ENCODE data around the gene CELA2B.
A peak's percentile ranks its signal among the peaks of the same experiment; 100 is the strongest.

CELA2B gene

DNA sequence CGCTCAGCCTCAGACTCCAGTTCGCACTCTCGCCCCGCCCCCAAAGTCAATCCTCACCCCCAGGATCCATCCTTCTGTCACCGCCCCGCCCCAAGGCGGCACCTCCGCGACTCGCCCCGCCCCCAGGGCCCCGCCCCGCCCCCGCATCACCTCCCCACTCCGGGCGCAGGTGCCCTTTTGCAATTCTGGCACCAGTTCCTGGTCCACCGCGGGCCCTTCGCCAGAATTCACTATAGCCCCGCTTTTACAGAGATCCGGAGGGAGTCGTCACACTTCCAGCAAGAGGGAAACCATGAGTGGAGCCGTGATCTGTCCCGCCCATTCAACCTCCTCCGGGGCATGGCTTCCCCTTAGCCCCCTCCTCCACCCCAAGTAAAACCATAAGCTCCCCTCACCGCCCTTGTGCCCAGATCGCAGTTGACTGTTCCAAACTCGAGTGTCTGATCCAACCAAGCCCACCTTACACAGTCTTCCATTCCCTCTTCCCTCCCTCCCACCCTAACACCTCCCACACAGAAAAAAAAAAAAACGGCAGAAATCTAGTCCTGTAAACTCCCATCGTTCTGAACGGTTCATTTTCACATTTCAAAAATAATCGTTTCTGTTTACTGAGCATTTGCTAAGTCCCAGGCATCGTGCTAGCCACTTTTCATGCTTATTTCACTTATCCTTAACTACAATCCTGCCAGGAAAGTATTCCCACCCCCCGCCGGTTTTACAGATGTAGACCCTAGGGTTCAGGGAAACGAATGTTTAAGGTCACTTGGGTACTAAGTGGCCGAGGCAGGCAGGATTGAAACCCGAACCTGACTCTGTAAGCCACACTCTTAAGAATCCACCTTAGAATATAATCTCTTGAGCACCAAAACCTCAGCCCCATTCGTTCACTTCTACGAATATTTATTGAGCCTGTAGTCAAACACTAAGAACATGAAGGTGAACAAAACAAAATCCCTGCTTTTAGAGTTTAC lies 49.4 kb downstream of the CELA2B start:
- H3K27ac ChIP-seq: peak overlapping the region; percentile 90
- TF ChIP-seq, protein P1, sequence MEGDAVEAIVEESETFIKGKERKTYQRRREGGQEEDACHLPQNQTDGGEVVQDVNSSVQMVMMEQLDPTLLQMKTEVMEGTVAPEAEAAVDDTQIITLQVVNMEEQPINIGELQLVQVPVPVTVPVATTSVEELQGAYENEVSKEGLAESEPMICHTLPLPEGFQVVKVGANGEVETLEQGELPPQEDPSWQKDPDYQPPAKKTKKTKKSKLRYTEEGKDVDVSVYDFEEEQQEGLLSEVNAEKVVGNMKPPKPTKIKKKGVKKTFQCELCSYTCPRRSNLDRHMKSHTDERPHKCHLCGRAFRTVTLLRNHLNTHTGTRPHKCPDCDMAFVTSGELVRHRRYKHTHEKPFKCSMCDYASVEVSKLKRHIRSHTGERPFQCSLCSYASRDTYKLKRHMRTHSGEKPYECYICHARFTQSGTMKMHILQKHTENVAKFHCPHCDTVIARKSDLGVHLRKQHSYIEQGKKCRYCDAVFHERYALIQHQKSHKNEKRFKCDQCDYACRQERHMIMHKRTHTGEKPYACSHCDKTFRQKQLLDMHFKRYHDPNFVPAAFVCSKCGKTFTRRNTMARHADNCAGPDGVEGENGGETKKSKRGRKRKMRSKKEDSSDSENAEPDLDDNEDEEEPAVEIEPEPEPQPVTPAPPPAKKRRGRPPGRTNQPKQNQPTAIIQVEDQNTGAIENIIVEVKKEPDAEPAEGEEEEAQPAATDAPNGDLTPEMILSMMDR (conservative IDR thresholded peaks at IDR 0.05): no peak

DNA sequence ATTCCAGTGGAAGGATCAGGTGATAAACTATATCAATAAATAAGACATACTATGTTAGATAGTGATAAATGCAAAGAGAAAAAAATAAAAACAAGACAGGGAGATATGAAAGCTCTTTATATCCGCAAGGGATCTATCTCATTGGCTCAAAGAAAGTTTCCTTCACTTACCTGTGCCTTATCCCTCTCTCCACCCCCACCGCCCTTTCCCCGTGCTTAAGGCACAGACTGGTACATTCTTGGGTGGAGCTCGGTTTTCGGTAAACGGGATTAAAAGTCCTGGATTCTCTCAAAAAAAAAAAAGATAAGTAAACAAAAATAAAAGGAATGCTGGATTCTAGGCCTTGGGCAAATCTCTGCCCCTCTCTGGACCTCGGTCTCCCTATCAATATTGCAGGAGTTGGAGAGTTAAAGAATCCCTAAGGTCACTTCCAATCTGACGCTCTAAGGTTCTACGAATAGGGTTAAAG lies 50.2 kb downstream of the CELA2B start:
- peak overlapping the region; percentile 90 for H3K27ac ChIP-seq
- TF ChIP-seq, protein P1 (conservative IDR thresholded peaks at IDR 0.05): no peak

DNA sequence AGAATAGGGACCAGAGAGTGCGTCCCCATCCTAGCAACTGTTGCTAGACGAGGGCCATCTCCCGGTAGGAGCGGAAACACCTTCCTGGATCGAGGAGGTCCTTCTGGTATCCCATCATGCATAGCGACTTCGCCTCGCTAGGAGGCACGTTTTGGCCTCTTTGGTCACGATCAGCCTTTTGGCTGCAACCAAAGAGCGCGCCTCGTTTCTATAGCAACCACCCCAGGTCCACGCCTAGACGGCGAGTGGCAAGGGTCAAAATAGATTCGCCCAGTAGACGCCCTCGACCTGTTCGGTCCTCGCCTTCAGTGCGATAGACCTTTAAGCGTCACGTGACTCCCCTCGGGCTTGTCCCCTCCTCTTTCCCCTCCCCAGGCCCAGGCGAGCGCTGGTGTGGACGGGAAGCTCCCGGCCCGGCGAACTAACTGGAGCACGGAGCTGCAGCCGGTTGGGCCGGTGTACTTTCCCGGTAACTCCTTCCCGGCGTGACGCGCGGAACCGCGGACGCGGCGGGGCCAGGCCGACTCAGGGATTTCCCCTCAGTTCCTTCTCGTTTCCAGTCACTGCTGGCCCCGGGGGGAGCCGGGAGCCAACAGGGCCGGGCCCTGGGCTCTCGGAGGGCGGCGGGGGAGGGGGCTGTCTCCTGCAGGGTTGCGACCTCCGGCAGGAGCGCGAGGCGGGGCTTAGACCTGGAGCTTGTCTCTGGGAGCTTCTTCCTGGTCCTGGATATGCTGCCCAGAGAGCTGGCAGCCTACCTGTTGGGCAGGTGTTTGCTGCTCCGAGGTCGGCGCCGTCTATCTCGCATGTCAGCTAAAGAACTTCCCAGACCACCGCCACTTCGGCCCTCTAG lies 50.8 kb downstream of the CELA2B start, which contains the start of gene DNAJC16:
Gene DNAJC16 (plus strand): TSS at position 359 of the 850 bp plus-strand sequence. CDS start 2,258 bp downstream, outside the sequence.
- H3K27ac ChIP-seq: peak within 1 kb of the TSS; percentile 90
- TF ChIP-seq, protein P1 (conservative IDR thresholded peaks at IDR 0.05): peak; percentile 21; the same call in 1 of the 2 replicates

DNA sequence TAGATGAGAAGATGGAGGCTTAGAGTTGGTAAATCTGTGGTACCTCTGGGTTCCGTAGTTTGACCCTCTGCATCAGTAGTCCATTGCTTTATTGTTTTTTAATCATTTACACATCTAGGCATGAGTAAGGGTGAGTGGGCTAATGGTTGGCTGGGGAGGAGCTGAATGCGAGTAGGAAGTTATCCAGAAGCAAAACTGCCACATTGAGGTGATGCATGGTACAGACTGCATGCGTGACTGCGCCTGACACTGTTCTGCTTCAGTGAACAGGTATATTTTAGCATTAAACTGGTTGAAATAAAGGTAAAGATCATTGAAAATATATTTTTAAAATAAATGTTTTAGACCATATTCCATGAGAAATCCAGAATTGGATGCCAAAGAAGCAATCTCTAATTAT lies 55.1 kb downstream of the CELA2B start:
- no peak overlapping the region for H3K27ac ChIP-seq
- TF ChIP-seq, protein P1 (conservative IDR thresholded peaks at IDR 0.05): no peak

DNA sequence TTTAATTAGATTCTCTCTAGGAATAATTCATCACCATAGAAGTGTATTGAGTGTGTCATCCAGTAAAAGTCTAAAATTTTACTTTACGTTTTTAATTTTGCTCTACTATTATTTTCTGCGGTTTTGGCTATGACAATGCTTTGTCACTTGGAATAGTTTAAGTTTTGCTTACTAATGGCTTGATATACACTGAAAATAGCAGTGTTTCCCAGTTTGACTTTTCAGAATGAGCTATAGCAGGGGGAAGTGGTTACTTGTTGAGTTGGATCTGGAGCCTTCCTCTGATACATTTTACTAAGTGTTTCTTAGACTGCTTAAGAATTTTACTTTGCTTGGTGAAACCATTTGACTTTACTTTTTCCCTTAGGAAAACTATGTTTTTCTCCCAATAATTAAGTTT lies 55.8 kb downstream of the CELA2B start:
- H3K27ac ChIP-seq: no peak overlapping the region
- TF ChIP-seq, protein P1 (conservative IDR thresholded peaks at IDR 0.05): no peak

DNA sequence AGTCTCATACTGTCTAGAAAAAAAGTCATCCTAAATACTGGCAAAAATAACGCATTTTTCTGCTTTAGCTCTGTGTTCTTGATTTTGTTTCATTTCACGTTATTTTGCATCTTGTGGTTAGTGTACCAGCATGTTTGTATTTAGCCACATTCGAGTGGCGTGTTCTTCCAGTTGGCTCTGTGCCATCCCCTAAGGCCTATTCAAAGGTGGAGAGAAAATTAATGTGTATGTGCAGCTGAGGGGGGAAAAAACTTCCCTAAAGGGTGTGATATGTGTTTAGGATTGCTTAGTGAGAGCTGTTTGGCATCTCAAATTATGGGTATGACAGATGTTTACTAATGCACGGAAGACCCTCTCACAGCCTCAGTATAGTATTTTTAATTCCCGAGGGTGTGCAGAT lies 62.9 kb downstream of the CELA2B start:
- TF ChIP-seq, protein P1 (conservative IDR thresholded peaks at IDR 0.05): no peak
- peak overlapping the region; percentile 66 for H3K27ac ChIP-seq

DNA sequence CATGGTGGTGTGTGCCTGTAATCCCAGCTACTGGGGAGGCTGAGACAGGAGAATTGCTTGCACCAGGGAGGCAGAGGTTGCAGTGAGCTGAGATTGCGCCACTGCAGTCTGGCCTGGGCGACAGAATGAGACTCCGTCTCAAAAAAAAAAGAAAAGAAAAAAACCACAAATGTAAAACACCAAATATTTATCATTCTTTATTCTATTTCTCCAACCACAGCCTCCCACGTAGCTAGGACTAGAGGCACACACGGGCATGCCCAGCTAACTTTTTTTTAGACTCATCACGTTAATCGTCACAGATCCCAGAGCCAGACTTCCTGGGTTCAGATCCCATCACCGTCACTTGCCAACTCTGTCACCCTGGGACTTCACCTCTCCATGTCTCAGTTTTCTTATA lies 64.3 kb downstream of the CELA2B start:
- H3K27ac ChIP-seq: no peak overlapping the region
- TF ChIP-seq, protein P1 (conservative IDR thresholded peaks at IDR 0.05): no peak

Measured in VCaP (cell line).